Stimulated activated CD4-positive, alpha-beta T cell treated with anti-CD3 and anti-CD28 coated beads, Interleukin-4, amount 100 ng/mL, for 1 hour (primary cell): ENCODE measurements around the gene ACE.
A peak's percentile ranks its signal among the peaks of the same experiment; 100 is the strongest.

ENCODE experiments used
- DNase-seq: peaks from one replicate; pipeline ENCODE4 v3.0.0-alpha.2; 2020

Gene ACE

DNA sequence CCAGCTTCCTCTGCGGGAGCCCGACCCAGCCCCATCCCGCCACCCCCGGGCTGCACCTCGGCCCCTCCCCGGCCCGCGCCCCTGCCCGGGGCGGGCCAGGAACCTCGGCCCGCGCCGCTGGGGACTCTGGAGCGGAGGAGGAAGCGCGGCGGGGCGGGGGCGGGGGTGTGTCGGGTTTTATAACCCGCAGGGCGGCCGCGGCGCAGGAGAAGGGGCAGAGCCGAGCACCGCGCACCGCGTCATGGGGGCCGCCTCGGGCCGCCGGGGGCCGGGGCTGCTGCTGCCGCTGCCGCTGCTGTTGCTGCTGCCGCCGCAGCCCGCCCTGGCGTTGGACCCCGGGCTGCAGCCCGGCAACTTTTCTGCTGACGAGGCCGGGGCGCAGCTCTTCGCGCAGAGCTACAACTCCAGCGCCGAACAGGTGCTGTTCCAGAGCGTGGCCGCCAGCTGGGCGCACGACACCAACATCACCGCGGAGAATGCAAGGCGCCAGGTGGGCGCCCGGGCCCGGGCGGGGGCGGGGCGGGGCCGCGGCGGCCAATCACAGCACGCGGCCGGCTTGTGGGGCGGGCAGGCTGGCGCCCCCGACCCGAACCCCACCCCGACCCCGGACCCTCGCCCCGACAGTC lies at the start of gene ACE:
Gene ACE (plus strand): TSS at position 208 of the 626 bp plus-strand sequence. CDS start 34 bp downstream, at position 242.
- peak; percentile 41 for DNase-seq

DNA sequence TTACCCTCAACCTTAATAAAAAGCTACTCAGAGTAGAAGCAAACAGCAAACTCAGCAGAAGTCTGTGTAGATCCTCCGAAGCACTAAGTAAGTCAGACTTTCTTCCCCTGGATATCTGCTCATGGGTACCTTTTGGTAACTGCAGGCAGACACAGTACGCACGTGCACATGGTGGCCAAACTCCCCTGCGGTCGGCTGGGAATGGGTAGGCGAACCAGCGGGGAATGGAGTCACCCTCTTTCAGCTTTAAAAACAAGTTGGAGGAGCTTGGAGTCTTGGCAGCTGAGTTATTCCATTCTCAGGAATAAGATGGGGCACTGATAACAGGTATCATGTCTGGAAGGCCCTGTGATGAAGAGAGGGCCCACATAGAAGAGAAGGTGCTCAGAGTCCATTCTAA lies 47.1 kb upstream of the ACE start:
- no peak for DNase-seq

DNA sequence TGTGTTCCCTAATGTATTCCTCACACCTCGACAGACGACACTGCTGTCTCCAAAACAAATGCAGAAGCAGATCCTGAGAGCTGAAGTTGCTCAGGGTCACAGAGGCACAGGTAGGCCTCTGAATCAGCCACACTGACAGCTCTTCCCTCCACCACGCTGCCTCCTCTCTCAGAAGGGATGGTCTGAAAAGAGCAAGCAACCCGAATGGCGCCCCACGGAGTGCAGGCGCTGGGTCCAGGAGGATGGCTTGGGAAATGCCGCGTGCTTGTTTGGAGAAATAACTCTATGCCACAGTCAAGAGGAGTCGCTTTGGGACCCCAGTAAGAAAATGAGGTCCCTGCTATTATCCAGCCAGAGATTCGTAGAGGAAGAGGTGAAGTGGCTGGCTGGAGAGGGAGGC lies 46.6 kb upstream of the ACE start:
- no peak for DNase-seq

DNA sequence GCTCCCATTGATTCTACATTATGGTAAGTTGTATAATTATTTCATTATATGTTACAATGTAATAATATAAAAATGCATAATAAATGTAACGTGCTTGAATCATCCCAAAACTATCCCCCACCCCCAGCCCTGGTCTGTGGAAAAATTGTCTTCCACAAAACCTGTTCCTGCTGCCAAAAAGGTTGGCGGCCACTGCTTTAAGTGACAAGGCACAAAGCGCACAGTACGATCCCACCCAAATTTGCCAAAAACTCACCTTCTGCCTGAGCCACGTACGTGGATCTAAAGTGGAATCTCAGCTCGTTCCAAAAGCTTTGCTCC lies 45.3 kb upstream of the ACE start:
- DNase-seq: no peak

DNA sequence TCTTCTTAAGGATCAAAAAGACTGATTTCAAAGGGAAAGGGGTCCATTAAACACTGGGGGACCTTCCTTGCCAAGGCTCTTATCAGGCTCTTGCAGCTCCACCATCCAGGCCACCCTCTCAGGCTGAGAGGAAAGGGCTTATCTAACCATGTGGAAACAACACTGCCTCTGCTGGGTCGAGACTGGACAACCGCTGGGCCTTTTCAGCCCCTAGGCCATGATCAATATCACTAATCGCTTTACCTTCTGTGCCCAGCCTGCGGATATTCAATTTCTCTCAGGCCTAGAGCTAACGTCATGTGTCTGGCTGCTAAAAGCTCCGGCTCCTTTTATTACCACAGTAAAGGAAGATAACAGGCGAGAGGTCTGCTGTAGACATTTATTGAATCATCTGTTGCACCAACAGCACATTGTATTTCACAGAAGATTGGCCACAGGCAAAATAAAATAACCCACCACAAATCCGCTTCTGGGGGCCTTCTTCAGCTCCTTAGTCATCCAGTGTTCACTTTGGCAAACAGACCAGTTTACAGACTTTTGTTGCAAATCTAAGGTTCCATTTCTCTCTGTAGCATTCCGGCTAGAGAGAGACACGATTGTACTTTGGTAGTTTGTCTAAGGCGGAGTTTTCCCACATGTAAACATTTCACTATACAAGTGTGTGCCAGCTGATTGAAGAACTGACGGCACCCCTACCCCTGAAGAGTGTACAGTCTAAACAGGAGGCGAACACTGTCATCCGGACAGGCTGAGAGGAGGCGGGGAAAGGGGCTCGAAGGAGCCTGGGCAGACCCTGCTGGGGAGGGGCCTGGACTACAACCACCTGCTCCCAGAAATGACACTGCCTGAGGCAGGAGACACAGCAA lies 44.7 kb upstream of the ACE start:
- DNase-seq: no peak

DNA sequence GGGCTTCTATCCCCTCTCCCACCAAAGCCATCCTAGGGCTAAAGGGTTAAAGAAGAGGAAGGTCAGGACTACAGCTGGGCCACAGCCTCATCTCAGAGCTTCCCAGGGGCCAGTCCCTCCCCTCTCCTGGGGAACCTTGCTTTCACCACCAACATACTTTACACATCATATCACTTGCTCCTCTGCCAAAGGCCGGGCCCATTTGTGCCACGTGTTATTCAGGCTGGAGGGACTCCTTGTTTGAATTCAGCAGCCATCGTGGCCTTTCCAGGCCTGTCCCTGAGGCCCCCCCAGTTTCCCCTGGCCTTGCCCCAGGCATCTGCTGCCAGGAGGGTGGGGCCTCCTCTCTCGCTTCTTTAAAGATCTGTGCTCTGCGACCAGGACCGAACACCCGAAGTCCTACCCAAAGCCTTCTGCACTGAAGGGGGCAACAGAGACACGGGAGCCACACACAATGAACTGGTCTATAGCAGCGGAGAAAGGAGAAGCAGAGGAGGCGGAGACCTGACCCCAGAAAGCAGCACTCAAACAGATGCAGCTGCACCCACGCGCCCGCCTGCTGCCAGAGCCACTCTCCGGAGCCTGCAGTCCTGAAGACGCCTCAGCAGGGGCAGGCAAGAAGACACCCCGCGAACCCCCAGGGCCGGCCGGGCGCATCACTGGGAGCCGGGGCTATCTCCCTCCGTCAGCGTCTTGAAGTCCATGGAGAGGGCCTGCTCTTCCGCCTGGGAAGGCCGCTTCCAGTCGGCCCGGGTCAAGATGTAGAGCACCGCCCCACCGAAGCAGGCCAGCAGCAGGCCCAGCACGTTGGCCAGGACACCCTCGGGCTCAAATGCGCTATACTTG lies 42.9 kb upstream of the ACE start:
- DNase-seq: no peak

DNA sequence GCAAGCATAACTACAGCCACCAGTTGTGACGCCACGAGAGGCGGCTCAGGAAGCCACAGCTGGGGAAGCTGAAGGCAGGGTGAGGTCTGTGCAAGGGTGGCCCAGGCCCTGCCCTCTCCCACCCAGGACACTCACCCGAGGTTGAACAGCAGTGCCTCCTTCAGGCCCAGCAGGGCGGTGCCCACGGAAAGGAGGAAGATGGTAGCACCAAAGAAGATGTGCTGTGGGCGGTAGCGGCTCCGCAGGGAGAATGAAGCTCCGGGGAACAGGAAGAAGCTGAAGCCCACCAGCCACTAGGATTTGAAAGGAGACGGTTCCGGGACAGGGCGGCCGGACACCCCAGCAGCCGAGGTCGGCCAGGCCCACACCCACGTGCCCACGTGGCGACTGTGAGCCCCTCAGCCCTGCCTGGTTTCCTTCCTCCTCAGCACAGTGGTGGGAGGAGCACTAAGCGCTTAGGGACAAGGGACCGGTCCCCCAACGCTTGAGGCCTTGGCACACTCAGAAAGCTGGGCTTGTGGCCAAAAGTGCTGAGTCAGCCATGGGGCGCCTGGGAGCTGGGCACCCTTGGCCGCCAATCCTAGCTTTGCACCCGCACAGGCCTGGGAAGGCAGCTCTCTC lies 41.8 kb upstream of the ACE start:
- no peak for DNase-seq

DNA sequence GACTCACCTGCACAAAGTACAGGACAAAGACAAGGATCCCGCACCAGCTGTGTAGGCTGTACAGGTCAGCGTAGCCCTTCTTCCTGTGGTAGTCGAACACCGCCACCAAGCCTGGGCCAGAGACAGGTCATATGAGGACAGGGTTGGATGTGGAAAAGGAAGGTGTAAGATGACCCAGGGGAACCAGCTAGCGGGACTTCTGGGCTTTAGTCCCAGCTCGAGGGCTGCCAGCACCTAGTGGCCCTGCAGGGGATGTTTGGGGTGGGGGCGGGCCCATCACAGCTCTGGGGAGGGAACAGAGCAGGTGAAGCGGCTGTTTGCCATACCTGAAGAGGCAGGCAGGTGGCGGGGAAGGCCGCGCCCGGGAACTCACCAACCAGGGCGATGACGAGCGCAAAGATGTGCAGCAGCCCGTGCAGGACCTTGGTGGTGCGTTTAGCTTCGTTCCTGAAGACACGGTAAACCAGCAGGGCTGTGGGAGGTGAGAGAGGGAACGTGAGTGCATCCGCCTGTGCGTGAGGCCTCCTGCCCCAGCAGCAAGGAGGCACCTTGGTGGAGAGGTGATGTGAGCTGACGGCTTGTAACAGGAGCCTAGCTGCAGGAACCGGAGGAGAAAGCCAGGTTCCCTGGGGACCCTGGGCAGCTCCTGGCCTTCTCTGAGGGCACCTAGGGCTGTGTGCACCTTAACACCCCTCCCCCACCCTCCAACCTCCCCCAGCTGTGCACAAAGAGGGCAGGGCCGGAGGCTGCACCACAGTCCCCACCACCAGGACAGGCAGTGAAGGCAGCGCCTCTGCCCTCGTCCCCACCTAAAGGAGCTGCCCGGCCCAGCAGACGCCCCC lies 41.0 kb upstream of the ACE start:
- DNase-seq: no peak

DNA sequence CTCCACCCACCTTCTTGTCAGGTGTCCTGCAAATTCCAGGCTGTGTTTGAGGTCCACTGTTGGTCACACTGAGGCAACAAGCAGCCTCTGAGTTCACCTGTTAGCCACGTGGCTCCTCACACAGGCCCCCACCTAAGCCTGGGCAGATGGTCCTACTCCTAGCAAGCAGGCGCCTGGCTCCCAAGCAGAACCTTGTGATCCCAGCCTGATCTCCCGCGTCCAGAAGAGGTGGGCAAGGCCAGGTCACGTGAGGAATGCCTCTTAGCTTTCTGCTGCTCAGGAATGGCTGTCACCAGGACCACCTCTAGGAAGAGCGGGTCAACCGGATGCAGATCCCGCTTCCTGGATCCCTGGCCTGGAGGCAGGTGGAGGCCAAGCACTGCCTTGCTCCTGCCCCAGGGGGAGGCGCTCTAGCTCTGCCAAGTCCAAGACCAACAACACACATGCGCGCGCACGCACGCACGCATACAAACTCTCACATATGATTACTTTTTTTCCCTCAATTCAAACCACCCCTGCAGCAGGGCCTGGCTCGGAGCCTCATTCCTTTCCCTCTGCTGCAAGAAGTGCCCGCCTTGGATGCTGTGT lies 40.2 kb upstream of the ACE start:
- no peak for DNase-seq

DNA sequence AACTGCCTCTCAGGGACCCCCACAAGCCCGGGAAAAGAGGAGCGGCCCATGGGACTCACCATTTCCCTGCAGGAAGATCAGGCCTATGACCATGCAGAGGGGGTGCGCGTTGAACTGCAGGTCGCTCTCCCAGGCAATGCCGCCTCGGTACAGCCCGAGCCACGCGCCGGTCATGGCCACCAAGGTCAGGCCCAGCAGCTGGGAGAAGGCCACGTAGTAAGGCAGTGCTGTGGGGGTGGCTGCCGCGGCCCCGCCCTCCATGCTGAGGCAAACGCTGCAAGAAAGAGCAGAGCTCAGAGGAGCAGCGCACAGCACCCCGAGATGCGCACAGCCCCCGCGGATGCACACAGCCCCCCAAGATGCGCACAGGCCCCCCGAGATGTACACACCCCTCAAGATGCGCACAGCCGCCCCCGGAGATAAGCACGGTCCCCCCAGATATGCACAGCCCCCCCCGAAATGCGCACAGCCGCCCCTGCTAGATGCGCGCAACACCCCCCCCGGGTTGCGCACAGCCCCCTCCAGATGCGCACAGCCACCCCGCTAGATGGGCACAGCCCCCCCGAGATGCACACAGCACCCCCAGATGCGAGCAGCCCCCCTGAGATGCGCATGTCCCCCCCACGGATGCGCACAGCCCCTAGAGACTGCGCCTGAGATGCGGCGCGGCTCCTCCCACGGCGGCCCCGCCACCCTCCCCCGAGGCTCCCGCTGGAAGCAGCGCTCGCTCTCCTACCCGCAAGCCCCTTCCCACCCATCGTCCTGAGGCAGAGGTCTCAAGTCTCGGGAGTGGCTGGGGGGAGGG lies 39.4 kb upstream of the ACE start:
- no peak for DNase-seq

DNA sequence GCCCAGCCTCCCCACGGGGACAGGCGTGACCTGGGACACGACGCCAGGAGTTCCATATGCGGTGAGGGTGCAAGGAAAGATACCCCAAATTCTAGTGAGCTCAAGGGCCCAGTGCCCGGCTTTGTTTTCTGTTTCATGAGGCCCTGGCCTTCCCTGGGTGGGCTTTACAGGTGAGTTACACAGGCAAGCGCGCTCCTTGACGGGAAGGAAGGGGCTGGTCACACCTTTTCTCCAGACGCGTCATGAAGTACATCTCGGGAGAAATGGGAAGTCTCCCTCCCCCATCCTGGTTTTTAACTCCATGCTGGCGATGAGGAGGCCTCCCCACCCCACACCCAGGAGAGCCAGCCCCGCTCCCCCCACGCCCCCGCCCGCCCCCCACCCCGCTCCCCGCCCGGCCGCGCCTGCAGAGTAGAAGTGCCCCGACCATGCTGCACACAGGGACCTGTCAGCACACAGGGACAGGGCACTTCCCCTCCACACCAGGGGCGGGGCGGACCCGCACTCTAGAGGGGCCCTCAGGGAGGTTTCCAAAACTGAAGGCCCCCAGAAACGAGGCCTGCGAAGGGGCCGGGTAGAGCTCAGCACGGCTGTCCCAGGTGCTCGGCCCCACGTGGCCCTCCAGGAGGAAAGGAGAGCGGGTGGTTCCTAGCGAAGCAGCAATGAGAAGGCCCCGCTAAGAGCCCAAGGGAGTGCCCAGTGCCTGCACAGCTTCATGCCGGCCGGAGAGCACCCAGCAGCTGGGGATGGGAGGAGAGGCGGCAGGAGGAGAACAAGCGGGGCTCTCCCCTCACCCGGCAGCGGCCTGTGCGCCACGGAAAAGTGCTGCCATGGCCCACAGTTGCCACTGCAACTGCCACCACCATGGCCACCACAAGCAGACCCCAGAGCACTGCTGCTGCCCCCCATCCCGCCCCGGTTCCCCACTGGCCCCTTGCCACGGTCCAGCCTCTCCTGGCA lies 38.5 kb upstream of the ACE start:
- no peak for DNase-seq

DNA sequence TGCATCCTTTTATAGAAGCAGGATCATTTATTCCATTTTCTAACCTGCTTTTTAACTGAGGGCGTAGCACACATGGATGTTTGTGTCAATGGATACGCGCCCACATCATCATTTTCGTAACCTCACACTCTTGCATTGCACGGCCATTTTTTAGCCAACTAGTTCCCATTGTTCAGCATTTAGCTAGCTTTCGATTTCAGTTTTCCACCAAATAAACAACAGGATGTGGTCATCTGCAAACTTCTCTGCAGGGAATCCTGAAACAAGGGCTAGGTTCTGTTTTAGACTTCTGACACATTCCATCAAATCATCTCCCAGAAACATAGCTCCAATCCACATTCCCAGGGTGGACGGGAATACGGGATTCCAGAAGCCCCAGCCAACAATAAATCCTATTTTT lies 37.2 kb upstream of the ACE start:
- DNase-seq: no peak

DNA sequence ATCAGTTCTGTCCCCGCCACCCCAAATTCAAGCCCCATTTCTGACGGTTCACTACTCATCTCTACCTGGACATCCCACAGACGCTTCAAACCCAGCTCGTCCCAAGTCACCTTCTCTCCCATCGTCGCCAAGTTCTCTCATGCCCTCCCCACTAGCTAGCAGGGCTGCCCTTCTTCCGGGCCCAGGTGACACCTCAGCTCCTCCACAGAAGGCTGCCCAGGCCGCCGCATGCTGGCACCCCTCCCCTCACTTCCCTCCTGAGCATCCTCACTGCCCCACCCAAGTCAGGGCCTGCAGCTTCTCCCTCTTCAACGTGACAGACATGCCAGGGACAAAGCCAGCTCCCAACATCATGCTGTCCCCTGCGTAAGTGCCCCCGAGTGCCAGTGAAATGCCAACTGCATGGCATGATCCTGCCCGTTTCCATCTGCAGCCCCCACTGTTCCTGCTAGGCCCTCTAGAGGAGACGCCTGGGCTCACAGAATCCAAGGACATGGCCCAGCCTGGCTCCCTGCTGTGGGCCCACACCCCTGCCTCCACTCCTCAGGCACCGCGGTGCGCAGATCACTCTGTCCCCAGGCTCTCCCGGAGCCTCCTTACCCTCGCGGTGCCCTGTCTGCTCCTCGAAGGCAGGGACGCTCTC lies 36.6 kb upstream of the ACE start:
- DNase-seq: no peak

DNA sequence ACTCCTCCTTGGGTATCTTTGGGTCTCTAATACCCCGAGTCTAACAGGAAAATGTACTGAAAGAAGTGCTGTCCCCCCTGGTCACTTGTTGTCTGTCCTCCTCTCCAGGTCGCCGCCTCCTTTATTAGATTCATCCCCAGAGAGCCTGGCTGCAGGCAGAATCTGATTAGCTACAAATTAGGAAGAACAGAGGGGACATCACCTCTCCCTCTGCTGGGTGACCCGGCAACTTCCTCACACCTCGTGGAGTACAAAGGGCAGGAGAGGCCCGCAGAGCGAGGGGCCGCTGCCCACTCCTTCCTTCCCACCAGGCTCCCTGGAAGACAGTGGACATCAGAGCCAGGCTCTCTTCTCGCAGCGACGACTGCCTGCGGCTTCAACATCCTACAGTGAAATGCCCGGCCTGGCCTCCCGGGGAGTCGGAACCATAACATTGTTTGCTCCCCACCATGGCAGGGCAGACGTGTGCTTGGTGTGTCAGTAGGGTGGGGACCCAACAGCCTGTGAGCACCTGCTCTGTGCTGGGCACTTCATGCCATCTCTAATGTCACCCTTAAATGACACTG lies 36.0 kb upstream of the ACE start:
- DNase-seq: no peak

DNA sequence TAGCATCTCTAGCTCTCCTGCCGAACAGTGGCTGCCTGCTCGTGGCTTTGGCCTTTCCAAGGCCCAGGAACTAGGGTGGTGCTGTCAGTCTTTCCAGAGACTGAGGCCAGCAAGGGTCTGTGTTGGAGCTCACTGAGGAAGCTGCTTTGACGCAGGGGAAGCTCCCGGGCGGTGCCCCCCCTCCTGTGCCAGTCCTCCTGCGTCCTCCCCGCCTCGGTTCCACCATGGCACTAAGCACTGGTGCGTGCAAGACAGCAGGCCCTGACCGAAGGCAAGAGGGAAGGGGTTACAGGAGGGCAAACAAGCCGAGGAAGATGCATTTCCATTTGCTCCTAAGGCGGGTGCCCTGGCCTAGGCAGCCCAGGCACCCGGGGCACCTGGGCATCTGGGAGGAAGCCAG lies 35.2 kb upstream of the ACE start:
- DNase-seq: no peak

DNA sequence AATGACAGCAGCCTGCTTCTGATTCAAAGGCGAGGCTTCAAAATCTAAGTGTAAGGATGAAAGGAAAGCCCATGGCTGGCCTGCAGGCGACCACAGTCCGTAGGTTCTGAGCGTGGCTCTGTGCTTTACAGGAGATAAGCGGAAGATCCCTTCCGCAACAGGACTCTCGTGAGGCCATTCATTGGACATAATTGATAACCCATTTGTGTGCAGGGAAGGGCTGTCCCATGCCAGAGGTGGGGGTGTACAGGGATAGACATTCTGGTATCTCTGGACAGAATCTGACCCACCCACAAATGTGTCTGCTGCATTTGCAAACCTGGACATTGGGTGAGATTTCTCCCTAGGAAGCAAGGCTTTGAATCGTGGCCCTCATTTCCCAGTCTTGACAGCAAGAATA lies 34.8 kb upstream of the ACE start:
- no peak for DNase-seq

DNA sequence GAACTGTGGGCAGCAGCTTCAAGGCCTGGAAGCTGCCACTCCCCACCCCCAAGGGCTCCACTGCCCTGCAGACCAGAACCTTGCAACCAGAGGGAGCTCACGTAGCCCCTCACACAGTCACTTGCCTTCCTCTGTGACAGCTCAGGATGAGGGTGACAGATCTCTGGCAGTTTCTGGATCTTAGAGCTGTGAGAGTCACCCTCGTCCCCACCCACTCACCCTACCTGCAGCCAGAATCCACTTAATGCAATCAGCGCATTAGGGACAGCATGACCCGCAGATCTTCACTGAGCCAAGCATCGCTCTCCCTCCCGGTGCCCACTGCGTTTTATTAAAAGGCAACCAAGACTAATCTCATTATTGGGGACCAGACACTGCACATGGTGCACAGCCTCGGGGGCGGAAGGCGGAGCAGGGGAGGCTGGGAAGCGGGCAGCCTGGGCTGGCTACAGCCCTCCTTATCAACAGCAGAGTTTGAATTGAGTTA lies 34.3 kb upstream of the ACE start:
- no peak for DNase-seq

DNA sequence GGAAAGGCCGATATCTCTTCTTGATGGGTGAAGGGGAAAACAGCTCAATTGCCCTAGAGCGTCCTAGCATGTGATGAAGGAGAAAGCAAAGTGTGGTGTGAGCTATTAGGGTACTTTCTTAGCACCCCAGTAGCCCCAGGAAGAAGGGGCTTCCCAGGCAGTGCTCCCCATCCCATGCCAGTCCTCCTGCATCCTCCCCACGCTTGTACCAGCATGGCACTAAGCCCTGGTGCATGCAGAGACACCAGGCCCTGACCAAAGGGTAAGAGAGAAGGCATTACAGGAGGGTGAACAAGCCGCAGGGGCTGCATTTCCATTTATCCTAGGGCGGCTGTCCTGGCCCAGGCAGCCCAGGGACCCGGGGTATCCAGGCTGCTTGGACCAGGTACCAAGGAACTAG lies 33.8 kb upstream of the ACE start:
- DNase-seq: no peak

DNA sequence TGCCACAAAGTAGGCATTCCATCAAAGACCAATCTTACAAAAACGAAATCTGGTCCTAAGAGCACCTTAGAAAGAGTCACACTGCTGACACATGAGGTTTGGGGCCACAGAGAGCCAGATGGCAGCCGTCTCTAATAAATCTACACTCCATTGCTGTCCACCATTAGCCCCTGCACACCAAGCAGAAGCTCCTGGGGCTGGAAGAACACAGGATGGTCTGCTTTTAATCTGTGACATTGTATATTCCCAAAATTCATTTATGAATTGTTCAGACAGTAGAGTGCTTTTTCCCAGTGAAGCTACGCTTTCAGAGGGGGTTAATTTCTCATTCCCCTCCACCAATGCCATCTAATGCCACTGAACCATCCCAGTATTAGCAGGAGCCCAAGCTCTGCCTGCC lies 32.4 kb upstream of the ACE start:
- no peak for DNase-seq
